Measurements from ENCODE around the gene CCBE1.
"Not testable (repeated sequence)": the region's sequence is repeated elsewhere in the genome, so short reads cannot be mapped to it uniquely, and the experiment has no call there.

CCBE1 gene

DNA sequence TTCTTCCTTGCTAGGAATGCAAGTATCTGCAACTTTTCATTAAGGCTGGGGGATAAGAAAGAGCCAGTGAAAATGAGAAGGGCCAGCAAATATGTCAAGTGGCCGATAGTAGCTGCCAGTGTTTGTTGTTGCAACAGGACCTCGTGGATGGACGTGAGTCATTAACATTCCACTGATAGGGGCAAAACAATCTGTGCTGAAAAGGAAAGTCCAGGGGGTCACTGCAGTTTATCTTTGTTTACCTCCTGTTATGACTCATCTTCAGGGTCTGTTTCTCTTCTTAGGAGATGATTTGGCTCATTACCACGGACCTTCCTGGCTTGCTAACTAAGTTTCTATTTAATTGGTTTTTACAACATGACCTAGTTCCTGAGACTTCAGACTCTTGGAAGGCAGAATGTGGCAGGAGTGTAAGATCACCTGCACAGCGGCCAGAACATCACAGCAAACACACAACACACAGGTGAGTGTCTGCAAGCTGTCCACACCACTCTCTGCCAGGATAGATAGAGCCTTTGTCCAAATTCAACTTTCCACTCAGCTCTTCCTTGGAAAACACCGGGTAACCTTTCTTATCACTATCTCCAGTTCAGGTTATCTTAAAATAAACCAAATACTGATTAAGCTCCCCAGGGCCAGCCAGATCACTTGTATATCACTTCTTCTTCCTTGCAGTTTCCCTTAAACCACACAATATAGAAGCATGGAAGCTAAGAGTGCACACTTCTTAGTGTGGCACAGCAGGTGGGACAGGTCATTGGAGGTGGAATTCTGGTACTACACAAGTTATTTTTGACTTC is 180.7 kb downstream of the CCBE1 start:
- TF ChIP-seq, protein P1, sequence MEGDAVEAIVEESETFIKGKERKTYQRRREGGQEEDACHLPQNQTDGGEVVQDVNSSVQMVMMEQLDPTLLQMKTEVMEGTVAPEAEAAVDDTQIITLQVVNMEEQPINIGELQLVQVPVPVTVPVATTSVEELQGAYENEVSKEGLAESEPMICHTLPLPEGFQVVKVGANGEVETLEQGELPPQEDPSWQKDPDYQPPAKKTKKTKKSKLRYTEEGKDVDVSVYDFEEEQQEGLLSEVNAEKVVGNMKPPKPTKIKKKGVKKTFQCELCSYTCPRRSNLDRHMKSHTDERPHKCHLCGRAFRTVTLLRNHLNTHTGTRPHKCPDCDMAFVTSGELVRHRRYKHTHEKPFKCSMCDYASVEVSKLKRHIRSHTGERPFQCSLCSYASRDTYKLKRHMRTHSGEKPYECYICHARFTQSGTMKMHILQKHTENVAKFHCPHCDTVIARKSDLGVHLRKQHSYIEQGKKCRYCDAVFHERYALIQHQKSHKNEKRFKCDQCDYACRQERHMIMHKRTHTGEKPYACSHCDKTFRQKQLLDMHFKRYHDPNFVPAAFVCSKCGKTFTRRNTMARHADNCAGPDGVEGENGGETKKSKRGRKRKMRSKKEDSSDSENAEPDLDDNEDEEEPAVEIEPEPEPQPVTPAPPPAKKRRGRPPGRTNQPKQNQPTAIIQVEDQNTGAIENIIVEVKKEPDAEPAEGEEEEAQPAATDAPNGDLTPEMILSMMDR (IDR thresholded peaks at IDR 0.05; ENCODE audit: insufficient read depth, low read length), result no peak
- TF ChIP-seq SPI1 (IDR thresholded peaks at IDR 0.05; ENCODE audit: borderline replicate concordance, low read depth) (no peak), GABPA (IDR thresholded peaks at IDR 0.05; ENCODE audit: low read depth) (no peak), POLR2AphosphoS5 (IDR thresholded peaks at IDR 0.05; ENCODE audit: low read depth) (no peak)
- TF ChIP-seq, protein P2, sequence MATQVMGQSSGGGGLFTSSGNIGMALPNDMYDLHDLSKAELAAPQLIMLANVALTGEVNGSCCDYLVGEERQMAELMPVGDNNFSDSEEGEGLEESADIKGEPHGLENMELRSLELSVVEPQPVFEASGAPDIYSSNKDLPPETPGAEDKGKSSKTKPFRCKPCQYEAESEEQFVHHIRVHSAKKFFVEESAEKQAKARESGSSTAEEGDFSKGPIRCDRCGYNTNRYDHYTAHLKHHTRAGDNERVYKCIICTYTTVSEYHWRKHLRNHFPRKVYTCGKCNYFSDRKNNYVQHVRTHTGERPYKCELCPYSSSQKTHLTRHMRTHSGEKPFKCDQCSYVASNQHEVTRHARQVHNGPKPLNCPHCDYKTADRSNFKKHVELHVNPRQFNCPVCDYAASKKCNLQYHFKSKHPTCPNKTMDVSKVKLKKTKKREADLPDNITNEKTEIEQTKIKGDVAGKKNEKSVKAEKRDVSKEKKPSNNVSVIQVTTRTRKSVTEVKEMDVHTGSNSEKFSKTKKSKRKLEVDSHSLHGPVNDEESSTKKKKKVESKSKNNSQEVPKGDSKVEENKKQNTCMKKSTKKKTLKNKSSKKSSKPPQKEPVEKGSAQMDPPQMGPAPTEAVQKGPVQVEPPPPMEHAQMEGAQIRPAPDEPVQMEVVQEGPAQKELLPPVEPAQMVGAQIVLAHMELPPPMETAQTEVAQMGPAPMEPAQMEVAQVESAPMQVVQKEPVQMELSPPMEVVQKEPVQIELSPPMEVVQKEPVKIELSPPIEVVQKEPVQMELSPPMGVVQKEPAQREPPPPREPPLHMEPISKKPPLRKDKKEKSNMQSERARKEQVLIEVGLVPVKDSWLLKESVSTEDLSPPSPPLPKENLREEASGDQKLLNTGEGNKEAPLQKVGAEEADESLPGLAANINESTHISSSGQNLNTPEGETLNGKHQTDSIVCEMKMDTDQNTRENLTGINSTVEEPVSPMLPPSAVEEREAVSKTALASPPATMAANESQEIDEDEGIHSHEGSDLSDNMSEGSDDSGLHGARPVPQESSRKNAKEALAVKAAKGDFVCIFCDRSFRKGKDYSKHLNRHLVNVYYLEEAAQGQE (IDR thresholded peaks at IDR 0.05; ENCODE audit: insufficient replicate concordance, low read depth), result no peak
- H3K27me3 ChIP-seq (ENCODE audit: insufficient read depth, poor library complexity, severe bottlenecking), result no peaks in the 10 kb centered on the region
- no peak overlapping the region for H3K4me3 ChIP-seq (replicated peaks; ENCODE audit: insufficient read depth, low read length)
- DNase-seq (ENCODE audit: low read depth in 1 of 2, low spot score in 1 of 2), result no peak
- H3K27ac ChIP-seq (replicated peaks), result no peak overlapping the region

DNA sequence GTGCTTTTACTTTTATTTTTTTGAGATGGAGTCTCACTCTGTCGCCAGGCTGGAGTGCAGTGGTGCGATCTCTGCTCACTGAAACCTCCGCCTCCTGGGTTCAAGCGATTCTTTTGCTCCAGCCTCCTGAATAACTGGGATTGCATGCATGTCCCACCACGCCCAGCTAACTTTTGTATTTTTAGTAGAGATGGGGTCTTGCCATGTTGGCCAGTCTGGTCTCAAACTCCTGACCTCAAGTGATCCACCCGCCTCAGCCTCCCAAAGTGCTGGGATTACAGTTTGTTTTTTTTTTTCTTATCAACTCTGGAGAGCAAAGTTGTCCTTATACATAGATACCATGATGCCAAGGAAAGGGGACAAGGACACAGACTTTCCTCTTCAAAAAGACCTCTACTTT is 181.3 kb downstream of the CCBE1 start:
- not testable (repeated sequence) for H3K27ac ChIP-seq (replicated peaks); H3K27me3 ChIP-seq (ENCODE audit: insufficient read depth, poor library complexity, severe bottlenecking); DNase-seq (ENCODE audit: low read depth in 1 of 2, low spot score in 1 of 2); H3K4me3 ChIP-seq (replicated peaks; ENCODE audit: insufficient read depth, low read length)

DNA sequence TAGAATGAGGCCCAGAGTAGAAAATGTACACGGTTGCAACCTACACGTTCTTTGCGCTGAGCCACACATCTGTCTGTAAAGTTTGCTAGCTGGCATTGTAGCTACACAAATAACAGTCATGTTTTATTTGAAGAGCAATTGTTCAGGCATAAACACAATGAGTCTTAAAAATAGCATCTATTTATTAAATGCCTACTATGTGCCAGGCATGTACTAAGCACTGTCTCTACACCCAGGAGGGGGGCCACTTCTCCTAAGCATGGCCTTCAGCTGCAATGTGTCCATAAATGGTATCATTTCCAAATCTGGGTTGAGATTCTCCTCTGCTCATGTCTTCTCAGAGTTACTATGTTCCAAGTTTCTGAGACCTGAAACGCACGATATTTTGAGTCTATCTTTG is 182.1 kb downstream of the CCBE1 start:
- Histone ChIP-seq H3K4me3 (replicated peaks; ENCODE audit: insufficient read depth, low read length) (no peak overlapping the region), H3K27ac (replicated peaks) (no peak overlapping the region), H3K27me3 (ENCODE audit: insufficient read depth, poor library complexity, severe bottlenecking) (no peaks in the 10 kb centered on the region)
- TF ChIP-seq GABPA (IDR thresholded peaks at IDR 0.05; ENCODE audit: low read depth), result no peak
- TF ChIP-seq, protein P1 (IDR thresholded peaks at IDR 0.05; ENCODE audit: insufficient read depth, low read length), result no peak
- TF ChIP-seq, protein P2 (IDR thresholded peaks at IDR 0.05; ENCODE audit: insufficient replicate concordance, low read depth), result no peak
- TF ChIP-seq POLR2AphosphoS5 (IDR thresholded peaks at IDR 0.05; ENCODE audit: low read depth), result no peak
- no peak for TF ChIP-seq SPI1 (IDR thresholded peaks at IDR 0.05; ENCODE audit: borderline replicate concordance, low read depth)
- no peak for DNase-seq (ENCODE audit: low read depth in 1 of 2, low spot score in 1 of 2)

DNA sequence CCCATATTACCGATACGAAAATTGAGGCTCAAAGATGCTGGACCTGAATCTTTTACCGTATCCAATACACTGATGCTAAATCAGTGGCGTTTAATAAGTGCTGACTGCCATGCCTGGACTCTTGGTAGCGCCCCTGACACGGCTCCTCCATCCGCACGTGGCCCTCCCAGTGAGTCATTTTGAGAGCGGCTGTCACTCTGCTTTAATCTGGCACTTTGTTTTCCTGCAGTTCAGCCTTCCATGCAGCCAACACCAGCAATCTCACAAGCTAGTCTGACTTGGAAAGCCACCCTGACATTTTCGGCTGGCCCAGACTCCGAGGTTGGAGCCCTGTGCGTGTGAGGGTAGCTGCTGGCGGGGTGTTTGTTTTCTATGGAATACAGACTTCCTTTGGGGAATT is 183.0 kb downstream of the CCBE1 start:
- H3K27ac ChIP-seq (replicated peaks), result no peak overlapping the region
- H3K4me3 ChIP-seq (replicated peaks; ENCODE audit: insufficient read depth, low read length), result no peak overlapping the region
- DNase-seq (ENCODE audit: low read depth in 1 of 2, low spot score in 1 of 2), result no peak
- no peak for TF ChIP-seq SPI1 (IDR thresholded peaks at IDR 0.05; ENCODE audit: borderline replicate concordance, low read depth)
- H3K27me3 ChIP-seq (ENCODE audit: insufficient read depth, poor library complexity, severe bottlenecking), result no peaks in the 10 kb centered on the region

Measured in HL-60 (cell line).